NCI-H82 (cell line): ENCODE data around the gene SLFN12L.
"Not testable (repeated sequence)": the region's sequence is repeated elsewhere in the genome, so short reads cannot be mapped to it uniquely, and the experiment has no call there.

Experiments
- DNase-seq: peaks from one replicate; lab custom pipeline; 2025; lab: John Stamatoyannopoulos, UW

The SLFN12L gene

GRCh38 chr17:35537601-35538141 lies at the start of gene SLFN12L:
SLFN12L (minus strand) TSS chr17:35537678; CDS start chr17:35522364, 15,314 bp downstream.
- no peak for DNase-seq

DNA sequence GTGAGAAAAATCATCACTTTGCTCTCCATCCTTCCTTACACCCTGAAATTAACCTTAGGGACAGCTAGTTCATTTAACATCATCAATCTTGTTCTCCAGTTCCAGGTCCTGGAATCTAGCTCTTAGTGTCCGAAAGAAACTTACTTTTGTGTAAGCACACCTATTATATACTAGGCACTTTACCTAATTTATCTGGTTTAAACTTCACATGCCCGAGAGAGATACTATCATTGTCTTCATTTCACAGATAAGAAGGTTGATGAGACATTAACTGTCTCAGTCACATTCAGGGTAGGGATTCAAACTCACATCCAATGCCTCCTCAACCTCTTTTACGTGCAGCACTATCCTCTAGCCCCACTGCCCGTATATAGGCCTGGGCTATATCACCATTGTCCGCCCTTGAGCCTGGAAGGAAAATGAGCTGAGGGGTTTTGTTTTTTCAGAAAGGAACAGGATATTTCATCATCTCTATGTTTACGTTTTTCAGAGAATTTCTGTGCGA lies 49.1 kb upstream of the SLFN12L start:
- peak; percentile 45 for DNase-seq

- no peak for DNase-seq
These were observed 46.6 kb upstream of the SLFN12L start for GRCh38 chr17:35584061-35584460.

DNA sequence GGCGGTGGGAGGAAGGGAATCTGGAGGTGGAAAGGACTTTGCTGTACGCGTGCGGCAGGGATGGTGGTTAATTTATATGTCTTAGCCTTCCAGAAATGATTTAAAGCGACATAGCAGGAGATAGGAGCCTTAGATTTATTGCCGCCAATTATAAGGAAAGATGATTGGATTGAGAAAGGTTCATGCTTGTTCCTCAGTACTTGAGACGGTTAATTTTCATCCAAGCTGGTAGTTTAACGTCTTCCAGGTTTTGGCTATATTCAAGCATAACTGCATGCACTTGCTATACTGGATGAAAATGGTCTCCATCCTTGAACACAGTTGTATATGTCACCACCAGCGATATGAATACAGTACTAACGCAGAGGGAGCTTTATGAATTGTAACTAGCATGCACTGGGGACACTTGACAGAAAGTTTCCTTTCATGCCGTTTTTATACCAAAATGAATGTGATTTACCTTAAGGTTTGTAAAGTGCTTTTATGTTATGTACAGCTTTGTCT lies 41.5 kb upstream of the SLFN12L start:
- no peak for DNase-seq

GRCh38 chr17:35578197-35578928 lies 40.9 kb upstream of the SLFN12L start, which contains the start of gene PEX12:
PEX12 (minus strand) TSS chr17:35578571; CDS start chr17:35578021, 550 bp downstream.
- DNase-seq, result peak; percentile 95

DNA sequence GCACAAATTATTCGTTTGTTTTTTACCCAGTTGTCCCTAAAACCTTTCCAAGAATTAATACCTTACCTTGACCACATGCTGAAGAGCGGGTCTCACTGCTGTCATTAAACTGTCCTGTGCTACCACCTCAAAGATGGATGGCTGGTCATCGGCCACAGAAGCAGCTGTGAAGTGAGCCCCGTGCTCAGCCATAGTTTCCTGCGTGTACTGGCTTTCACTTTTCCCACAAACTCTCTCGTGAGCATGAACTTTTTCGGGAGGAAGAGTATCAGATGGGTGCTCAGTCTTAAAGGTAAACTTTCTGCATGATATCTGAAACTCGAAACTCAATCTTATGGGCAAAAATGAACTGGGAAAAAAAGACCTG lies 40.3 kb upstream of the SLFN12L start:
- DNase-seq, result no peak

DNA sequence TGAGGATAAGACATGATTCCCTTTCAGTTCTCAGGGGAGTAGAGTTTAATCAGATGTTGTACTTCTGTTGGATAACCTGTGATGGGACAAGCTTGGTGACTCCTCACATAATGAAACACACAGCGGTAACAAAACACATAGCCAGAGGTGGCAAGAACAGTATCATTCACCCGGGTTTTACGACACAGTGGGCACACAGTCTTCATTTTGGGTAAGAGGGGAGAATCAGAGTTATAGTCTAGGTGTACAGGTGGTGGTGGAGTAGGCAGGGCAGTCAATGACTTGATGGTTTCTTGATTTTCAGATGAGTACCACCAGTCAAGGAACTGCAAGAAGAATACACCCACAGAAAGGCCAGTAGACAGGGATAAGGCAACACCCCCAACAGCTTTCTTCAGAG lies 38.3 kb upstream of the SLFN12L start:
- DNase-seq, result no peak

DNA sequence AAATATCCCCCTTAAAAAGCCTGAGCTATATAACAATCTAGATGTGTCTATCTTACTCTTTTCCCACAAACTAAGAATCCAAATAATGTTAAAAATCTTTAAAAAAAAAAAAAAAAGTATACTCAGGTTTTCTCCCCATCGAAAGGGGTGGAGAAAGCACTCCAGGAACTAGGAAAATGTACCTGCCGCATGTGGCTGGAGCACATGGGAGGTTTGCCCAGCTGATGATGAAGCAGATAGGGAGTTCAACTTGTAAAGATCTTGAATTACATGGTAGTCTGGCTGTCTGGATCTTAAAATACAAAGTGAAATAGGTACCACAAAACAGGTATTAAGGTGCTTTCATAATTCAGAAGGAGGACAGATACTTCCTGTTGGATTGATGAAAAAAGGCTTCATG lies 31.9 kb upstream of the SLFN12L start:
- DNase-seq, result no peak

DNA sequence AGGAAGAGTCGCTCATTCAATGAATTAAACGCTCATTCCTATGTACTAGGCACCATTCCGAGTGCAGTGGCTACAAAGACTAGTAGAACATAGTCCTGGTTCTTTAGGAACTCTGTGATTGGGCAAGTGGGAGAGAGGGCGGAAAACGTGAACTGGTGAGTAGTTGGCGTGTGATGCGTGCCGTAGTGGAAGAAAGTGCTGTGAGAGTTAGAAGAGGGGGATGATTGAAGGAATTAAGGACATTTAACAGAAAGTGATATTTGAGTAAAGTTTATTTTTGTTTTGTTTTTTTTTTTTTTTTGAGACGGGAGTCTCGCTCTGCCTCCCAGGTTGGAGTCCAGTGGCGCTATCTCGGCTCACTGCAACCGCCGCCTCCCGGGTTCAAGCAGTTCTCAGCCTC lies 31.1 kb upstream of the SLFN12L start:
- DNase-seq, result peak; percentile 68

- DNase-seq, result no peak
These were observed 29.5 kb upstream of the SLFN12L start for GRCh38 chr17:35566968-35567367.

DNA sequence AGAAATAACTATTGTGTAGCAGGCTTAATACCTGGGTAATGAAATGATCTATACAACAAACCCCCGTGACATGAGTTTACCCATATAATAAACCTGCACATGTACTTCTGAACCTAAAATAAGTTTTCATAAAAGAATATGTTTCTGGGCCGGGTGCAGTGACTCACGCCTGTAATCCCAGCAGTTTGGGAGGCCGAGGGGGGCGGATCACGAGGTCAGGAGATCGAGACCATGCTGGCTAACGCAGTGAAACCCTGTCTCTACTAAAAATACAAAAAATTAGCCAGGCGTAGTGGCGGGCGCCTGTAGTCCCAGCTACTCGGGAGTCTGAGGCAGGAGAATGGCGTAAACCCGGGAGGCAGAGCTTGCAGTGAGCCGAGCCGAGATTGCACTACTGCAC lies 25.7 kb upstream of the SLFN12L start:
- DNase-seq, result not testable (repeated sequence)

DNA sequence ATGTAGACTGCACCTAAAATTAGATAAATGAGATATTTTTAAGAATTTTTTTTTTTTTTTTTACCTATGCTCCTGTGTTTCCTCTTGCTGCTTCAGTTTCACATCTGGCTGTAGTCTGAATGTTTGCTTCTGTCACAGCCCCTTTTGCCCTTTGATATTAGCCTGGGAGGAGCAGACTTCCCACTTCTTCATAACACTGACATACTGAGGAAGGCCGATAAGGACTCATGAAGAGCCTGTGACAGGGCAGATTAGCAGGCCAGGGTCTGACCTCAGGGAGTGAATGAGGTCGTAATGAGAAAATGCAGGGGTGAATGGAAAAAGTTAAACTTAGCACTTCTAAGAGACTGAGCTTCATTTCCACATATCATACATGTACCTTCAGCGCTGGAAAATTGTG lies 23.2 kb upstream of the SLFN12L start, which contains the start of gene SLFN14:
Gene SLFN14, minus strand, starts transcription at position 117 of the 400 bp plus-strand sequence. CDS start 2,757 bp downstream, outside the sequence.
- DNase-seq, result no peak

- DNase-seq, result no peak
These were observed 22.2 kb upstream of the SLFN12L start for GRCh38 chr17:35559495-35560210.

DNA sequence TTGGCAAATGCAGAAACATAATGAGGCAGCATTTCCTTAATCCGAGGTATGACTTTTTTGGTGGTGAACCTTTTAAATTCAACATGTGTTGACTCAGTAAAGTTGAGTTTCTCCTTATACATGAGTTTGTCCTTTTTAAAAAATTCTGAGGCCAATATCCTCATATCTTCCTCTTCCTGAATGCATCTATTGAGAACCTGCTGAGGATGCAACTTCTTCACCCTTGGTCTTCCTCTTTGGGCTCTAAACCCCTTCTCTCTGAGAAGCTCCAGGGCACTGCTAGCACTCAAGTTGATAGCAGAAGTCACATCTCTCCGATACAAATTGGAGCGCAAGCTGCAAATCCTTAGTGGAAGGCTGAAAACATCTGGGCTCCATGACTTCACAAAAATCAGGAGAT lies 19.9 kb upstream of the SLFN12L start:
- DNase-seq, result no peak

- peak; percentile 12 for DNase-seq
These were observed 18.2 kb upstream of the SLFN12L start for GRCh38 chr17:35555691-35556090.

DNA sequence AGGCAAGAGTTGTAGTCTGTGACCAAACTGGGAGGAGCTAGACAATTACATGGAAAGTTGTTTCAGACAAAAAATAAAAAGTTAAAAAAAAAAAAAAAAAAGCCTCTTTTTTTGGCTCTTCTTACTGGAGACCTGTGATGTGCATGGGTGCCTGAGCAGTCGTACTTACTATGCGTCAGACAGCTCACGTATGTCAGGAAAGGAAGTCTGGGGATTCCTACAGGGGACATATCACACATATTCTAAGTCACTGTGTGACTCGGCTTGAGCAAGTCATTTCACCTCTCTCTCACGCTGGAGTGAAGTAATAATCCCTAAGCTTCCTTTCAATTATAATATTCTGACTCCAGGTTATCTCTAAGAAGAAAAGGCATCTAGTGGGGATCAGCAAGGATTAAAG lies 17.2 kb upstream of the SLFN12L start:
- no peak for DNase-seq

DNA sequence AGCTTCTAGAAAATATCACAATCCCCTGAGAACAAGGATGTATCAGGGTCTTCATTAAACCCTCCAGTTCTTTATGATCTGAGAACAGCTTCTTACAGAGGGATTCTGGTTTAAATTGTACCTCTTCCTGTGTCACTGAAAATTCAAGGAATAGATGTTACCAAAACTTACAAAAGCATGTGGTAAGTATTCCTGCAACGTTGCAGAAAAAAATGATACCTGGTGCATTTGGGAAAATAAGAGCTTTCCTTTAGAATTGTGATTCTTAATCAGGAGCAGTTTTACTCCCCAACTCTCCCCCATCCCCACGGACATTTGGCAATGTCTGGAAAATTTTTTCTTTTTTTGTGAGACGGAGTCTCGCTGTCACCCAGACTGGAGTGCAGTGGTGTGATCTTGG lies 15.8 kb upstream of the SLFN12L start:
- no peak for DNase-seq

DNA sequence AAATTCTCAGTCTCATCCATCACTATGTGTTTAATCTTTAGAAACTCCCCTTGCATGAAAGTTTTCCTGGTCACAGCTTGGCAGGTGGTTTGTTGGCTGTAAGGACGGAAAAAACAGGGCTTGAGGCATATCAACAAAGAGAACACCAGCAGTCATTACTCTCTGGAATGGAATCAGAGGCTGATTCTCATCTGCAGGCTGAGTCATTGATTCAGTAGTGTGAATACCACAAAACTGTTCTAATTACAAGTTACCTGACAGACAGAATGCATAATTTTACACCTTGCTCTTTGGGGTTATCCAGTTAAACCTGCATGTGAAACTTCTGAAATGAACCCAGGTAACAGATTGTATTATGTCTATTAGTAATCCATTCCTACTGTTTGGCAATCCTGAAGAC lies 11.5 kb upstream of the SLFN12L start:
- DNase-seq, result no peak

DNA sequence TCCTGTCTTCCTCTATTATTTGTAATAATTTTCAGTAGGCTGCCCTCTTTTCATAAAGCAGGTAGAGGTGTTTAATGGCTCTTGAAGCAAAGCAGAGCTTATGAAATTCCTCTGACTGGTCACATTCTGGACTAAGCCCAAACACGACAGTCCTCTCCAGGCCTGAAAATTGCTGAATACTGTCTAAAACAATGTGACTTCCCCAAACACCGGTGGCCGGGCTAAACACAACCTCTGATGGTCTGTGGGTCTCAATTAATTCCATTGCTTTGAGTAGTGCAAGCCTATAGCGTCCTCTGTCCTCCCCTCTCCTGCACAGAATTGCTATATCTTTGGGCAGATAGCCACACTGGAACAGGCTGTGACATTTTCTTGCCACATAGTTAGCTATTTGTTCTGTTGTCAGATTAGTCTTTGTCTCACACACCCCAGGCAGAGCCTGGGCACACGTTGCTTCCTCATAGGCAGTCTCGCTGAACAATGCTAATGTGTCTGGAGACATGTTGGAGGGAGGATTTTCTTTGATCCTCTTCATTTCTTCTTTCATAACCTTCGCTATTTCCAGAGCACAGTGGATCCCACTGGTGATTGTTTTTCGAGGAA lies 10.8 kb upstream of the SLFN12L start:
- DNase-seq, result no peak

DNA sequence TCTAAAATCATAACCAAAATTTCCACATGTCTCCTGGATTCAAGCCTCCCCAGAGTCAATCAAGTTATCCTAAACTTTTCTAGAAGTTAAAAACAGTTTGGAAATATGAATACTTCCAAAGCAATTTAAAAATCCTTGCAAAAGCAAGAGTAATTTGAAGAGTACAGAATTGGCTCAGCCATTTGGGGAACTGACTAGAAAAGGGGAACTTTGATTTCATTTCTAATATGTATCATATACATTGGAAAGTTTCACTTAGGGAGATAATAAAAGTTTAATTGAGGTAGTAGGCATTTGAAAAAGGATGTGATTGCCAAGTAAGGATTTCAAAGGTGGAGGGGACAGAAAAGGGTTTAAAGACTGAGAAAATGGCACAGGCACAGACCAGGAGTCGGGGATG lies 9.0 kb upstream of the SLFN12L start:
- DNase-seq, result no peak

- DNase-seq, result no peak
These were observed 7.7 kb upstream of the SLFN12L start for GRCh38 chr17:35545150-35545549.

DNA sequence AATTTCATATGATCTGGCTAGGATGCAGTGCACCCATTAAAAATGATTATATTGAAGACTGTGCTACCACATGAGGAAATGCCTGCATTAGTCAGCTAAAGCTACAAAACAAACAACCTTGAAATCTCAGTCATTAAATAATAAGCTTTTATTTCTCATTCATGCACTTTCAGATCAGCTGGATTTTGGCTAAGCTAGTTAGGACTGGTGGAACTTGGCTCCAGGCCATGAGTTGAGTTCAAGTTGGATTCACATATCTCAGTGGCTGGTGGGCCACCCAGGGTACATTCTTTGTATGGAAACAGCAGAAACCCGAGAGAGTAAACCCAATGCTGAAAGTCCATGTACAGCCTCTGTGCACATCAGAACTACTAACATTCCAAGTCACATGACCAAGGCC lies 6.4 kb upstream of the SLFN12L start:
- no peak for DNase-seq
